SK-N-SH (cell line): Measurements from ENCODE around the gene RNF11. TPM values are rescaled to one million over a fixed set of nuclear protein-coding genes. Genes with fewer than 3 reads are reported as not detected.

ENCODE experiments used
- CTCF ChIA-PET: fragments of 300-600, 350-600 bp; formaldehyde crosslinking; extraction: SDS; loops from one replicate; lab custom pipeline; 2021; lab: Yijun Ruan, JAX
- POLR2A ChIA-PET: fragments of 350-600 bp; sonication (Branson Sonifier 250); formaldehyde crosslinking; extraction: SDS; loops from one replicate; lab custom pipeline; 2020; ENCODE audit warnings: antibody characterized with exemption, inconsistent platforms; lab: Yijun Ruan, JAX
- DNase-seq: peaks from one replicate; pipeline ENCODE4 v3.0.0; 2012
- H2AFZ ChIP-seq: fragments of 200-600 bp; sonication (generic); 2 replicates; pipeline ENCODE4 v1.8.1; 2016; ENCODE audit warnings: antibody characterized with exemption, mild to moderate bottlenecking, low read depth
- H3F3A ChIP-seq: fragments of 200-600 bp; sonication (generic); replicated peaks from 2 replicates; pipeline ENCODE3; 2016; ENCODE audit warnings: antibody characterized with exemption, mild to moderate bottlenecking; ENCODE audit not compliant: insufficient read depth
- H3K27ac ChIP-seq, 2 experiments: fragments of 200-500 bp in 1 of 2; fragments of 200-600 bp in 1 of 2; sonication (Bioruptor generic) in 1 of 2; sonication (generic), shearing (Covaris generic) in 1 of 2; 2 replicates each; pipeline versions ENCODE4 v1.5.1 to v1.6.1; 2014 to 2016; ENCODE audit warnings: low read depth in 2 of 2, inconsistent platforms in 1 of 2, low read length in 1 of 2, mild to moderate bottlenecking in 1 of 2, mixed read lengths in 1 of 2
- H3K27me3 ChIP-seq: fragments of 200-600 bp; sonication (generic), shearing (Covaris generic); 2 replicates; pipeline ENCODE4 v1.6.1; 2016; ENCODE audit warnings: mixed run types; ENCODE audit not compliant: insufficient read depth
- H3K36me3 ChIP-seq, 2 experiments: fragments of 200-500 bp in 1 of 2; fragments of 200-600 bp in 1 of 2; sonication (Bioruptor generic) in 1 of 2; sonication (generic) in 1 of 2; replicated peaks in 1 of 2; 2 replicates each; pipeline versions ENCODE3 to v1.5.1; 2014 to 2016; ENCODE audit warnings: low read length in 1 of 2, mild to moderate bottlenecking in 1 of 2; ENCODE audit not compliant: insufficient read depth in 2 of 2, control insufficient read depth in 1 of 2
- H3K4me1 ChIP-seq, 2 experiments: fragments of 200-500 bp in 1 of 2; fragments of 200-600 bp in 1 of 2; sonication (Bioruptor generic) in 1 of 2; sonication (generic), shearing (Covaris generic) in 1 of 2; 2 replicates each; pipeline versions ENCODE4 v1.5.1 to v1.6.1; 2014 to 2016; ENCODE audit warnings: low read depth in 1 of 2, low read length in 1 of 2, mixed run types in 1 of 2; ENCODE audit not compliant: insufficient read depth in 2 of 2, control insufficient read depth in 1 of 2
- H3K4me2 ChIP-seq: fragments of 200-600 bp; sonication (generic), shearing (Covaris generic); 2 replicates; pipeline ENCODE4 v1.6.1; 2017; ENCODE audit warnings: mixed run types
- H3K4me3 ChIP-seq, 2 experiments: fragments of 200-500 bp in 1 of 2; fragments of 200-600 bp in 1 of 2; sonication (Bioruptor generic) in 1 of 2; sonication (generic), shearing (Covaris generic) in 1 of 2; 2 replicates each; pipeline versions ENCODE4 v1.5.1 to v1.8.1; 2014 to 2016; ENCODE audit warnings: low read depth in 2 of 2, inconsistent platforms in 1 of 2, low read length in 1 of 2, mild to moderate bottlenecking in 1 of 2, mixed read lengths in 1 of 2, moderate library complexity in 1 of 2
- H3K79me2 ChIP-seq: fragments of 200-600 bp; sonication (generic); 2 replicates; pipeline ENCODE4 v1.8.1; 2017; ENCODE audit warnings: mild to moderate bottlenecking; ENCODE audit not compliant: insufficient read depth
- H3K9ac ChIP-seq: fragments of 200-600 bp; sonication (generic); 2 replicates; pipeline ENCODE4 v1.6.1; 2017; ENCODE audit warnings: mixed run types
- H3K9me2 ChIP-seq: fragments of 200-600 bp; sonication (generic); 2 replicates; pipeline ENCODE4 v1.6.1; 2017; ENCODE audit warnings: mixed run types
- H3K9me3 ChIP-seq: fragments of 200-600 bp; sonication (generic); 2 replicates; pipeline ENCODE4 v1.6.1; 2017; ENCODE audit warnings: mixed run types, mild to moderate bottlenecking, moderate library complexity
- H4K20me1 ChIP-seq: fragments of 200-600 bp; sonication (generic); 2 replicates; pipeline ENCODE4 v1.6.1; 2017; ENCODE audit warnings: mild to moderate bottlenecking, mixed run types; ENCODE audit not compliant: insufficient read depth
- CHD2 ChIP-seq: fragments of 150-350 bp; IDR thresholded peaks from 2 replicates; pipeline ENCODE4 v1.6.1; 2018; ENCODE audit warnings: low read length; ENCODE audit not compliant: partially characterized antibody
- EP300 ChIP-seq, 2 experiments: IDR thresholded peaks; 2 replicates each; pipeline versions ENCODE4 v1.4.0 to v1.6.1; 2012; ENCODE audit warnings: borderline replicate concordance in 1 of 2, low read depth in 1 of 2, low read length in 1 of 2
- EZH2phosphoT487 ChIP-seq: fragments of 200-600 bp; sonication (generic); IDR thresholded peaks from 2 replicates; pipeline ENCODE4 v1.6.1; 2017; ENCODE audit warnings: low read depth, mixed run types, mild to moderate bottlenecking, antibody characterized with exemption, moderate library complexity, borderline replicate concordance
- FOSL2 ChIP-seq: IDR thresholded peaks from 2 replicates; pipeline ENCODE4 v1.4.0; 2012; ENCODE audit warnings: low read depth, mild to moderate bottlenecking, moderate library complexity, borderline replicate concordance
- FOXM1 ChIP-seq: IDR thresholded peaks from 2 replicates; pipeline ENCODE4 v1.4.0; 2012; ENCODE audit warnings: low read depth, mild to moderate bottlenecking
- GABPA ChIP-seq: IDR thresholded peaks from 2 replicates; pipeline ENCODE4 v1.4.0; 2012; ENCODE audit warnings: low read depth, mild to moderate bottlenecking
- GATA2 ChIP-seq: sonication (generic); formaldehyde crosslinking; IDR thresholded peaks from 2 replicates; pipeline ENCODE4 v1.5.0; 2020; ENCODE audit warnings: mild to moderate bottlenecking, missing genetic modification reagents
- IRF3 ChIP-seq: fragments of 150-350 bp; IDR thresholded peaks from 2 replicates; pipeline ENCODE4 v1.6.1; 2016; ENCODE audit warnings: mild to moderate bottlenecking, low read depth, low read length
- MAX ChIP-seq: IDR thresholded peaks from 2 replicates; pipeline ENCODE4 v1.4.0; 2012; ENCODE audit warnings: low read depth
- MEF2A ChIP-seq: IDR thresholded peaks from 2 replicates; pipeline ENCODE4 v1.4.0; 2012; ENCODE audit warnings: low read depth, borderline replicate concordance
- MXI1 ChIP-seq: IDR thresholded peaks from 2 replicates; pipeline ENCODE4 v1.6.1; 2012; ENCODE audit warnings: mild to moderate bottlenecking, low read depth, low read length, improper control_type of control experiment
- NFIC ChIP-seq: IDR thresholded peaks from 2 replicates; pipeline ENCODE4 v1.4.0; 2012; ENCODE audit warnings: borderline replicate concordance
- NRF1 ChIP-seq: IDR thresholded peaks from 2 replicates; pipeline ENCODE4 v1.6.1; 2012; ENCODE audit warnings: low read depth, mild to moderate bottlenecking, low read length
- PBX3 ChIP-seq: IDR thresholded peaks from 2 replicates; pipeline ENCODE4; 2012
- POLR2AphosphoS5 ChIP-seq: IDR thresholded peaks from 2 replicates; pipeline ENCODE4 v1.6.1; 2012; ENCODE audit warnings: low read depth, low read length
- RAD21 ChIP-seq: IDR thresholded peaks from 2 replicates; pipeline ENCODE4 v1.6.1; 2012; ENCODE audit warnings: mild to moderate bottlenecking, low read length
- RCOR1 ChIP-seq: fragments of 150-350 bp; IDR thresholded peaks from 2 replicates; pipeline ENCODE4 v1.6.1; 2017; ENCODE audit warnings: antibody characterized with exemption, low read length
- RXRA ChIP-seq: IDR thresholded peaks from 2 replicates; pipeline ENCODE4 v1.4.0; 2012; ENCODE audit warnings: low read depth, mild to moderate bottlenecking, borderline replicate concordance
- SMC3 ChIP-seq: IDR thresholded peaks from 2 replicates; pipeline ENCODE4 v1.6.1; 2012; ENCODE audit warnings: low read depth, low read length, improper control_type of control experiment
- TAF1 ChIP-seq: IDR thresholded peaks from 2 replicates; pipeline ENCODE4 v1.6.1; 2012; ENCODE audit warnings: low read depth, mild to moderate bottlenecking, low read length, moderate library complexity, borderline replicate concordance
- USF1 ChIP-seq: IDR thresholded peaks from 2 replicates; pipeline ENCODE4 v1.4.0; 2012; ENCODE audit warnings: low read depth, borderline replicate concordance
- YY1 ChIP-seq: IDR thresholded peaks from 2 replicates; pipeline ENCODE4 v1.4.0; 2012; ENCODE audit warnings: low read depth, mild to moderate bottlenecking
- ZBTB33 ChIP-seq: IDR thresholded peaks from 2 replicates; pipeline ENCODE4 v1.4.0; 2012; ENCODE audit warnings: low read depth, borderline replicate concordance
- WGBS: methylation state at CpG from one replicate; pipeline ENCODE4 v1.1.6; 2017; ENCODE audit warnings: low lambda C conversion rate; 5-methylcytosine and 5-hydroxymethylcytosine counted together
- polyA plus RNA-seq, 3 experiments: library from polyadenylated mRNA; depleted of rRNA; stranded (reverse); fragments of >200 nt; gene quantifications; 2 replicates each; pipeline ENCODE4 v1.2.3, GENCODE V29; 2012

Gene RNF11
- polyA plus RNA-seq, 1 of the 3 experiments (the other 2 are of a cell fraction), result 62.5 TPM

GRCh38 chr1:51203874-51204245, 32.2 kb upstream of the RNF11 start:
- H2AFZ ChIP-seq, result no peak overlapping the region
- POLR2A ChIA-PET, result no interaction called here
- CTCF ChIA-PET, result interaction anchor here (8.6 kb wide), 1 partner anchor 13 kb away, joined by 75 read pairs; no protein-coding TSS in a partner anchor

GRCh38 chr1:51210055-51210454, 26.0 kb upstream of the RNF11 start:
- no peaks in the 10 kb centered on the region for H3K27me3 ChIP-seq
- no peaks in the 10 kb centered on the region for H3K36me3 ChIP-seq
- 74% methylated on average over 3 of the region's 3 CpGs for WGBS
- ChIA-PET POLR2A (no interaction called here), CTCF (interaction anchor here (1.2 to 1.3 kb wide), 2 partner anchors 18 to 21 kb away, joined by 3 to 6 read pairs; no protein-coding TSS in a partner anchor)
- no peak for TF ChIP-seq POLR2AphosphoS5
- no peak for TF ChIP-seq ZBTB33
- TF ChIP-seq USF1, result no peak
- TF ChIP-seq EP300 (IDR thresholded peaks at IDR 0.05; ENCODE audit: borderline replicate concordance in 1 of 2, low read depth in 1 of 2, low read length in 1 of 2), result no peak
- TF ChIP-seq RCOR1, result no peak
- TF ChIP-seq GATA2 (CRISPR knock-in tag), result no peak
- TF ChIP-seq TAF1, result no peak
- no peak for TF ChIP-seq RAD21
- no peak for TF ChIP-seq GABPA
- TF ChIP-seq NFIC, result no peak
- TF ChIP-seq PBX3, result no peak
- no peak for TF ChIP-seq EZH2phosphoT487
- no peak for TF ChIP-seq MEF2A
- no peak for TF ChIP-seq CHD2
- TF ChIP-seq YY1, result no peak
- no peak overlapping the region for H2AFZ ChIP-seq
- no peaks in the 10 kb centered on the region for H4K20me1 ChIP-seq
- no peaks in the 10 kb centered on the region for H3K9me3 ChIP-seq
- H3K9me2 ChIP-seq, result no peaks in the 10 kb centered on the region
- H3K4me2 ChIP-seq, result no peak overlapping the region
- no peak for DNase-seq
- peaks cover 0 to 9% of the 10 kb centered on the region in 2 experiments; a peak in 1 of 4 replicates for H3K4me1 ChIP-seq
- no peaks in the 10 kb centered on the region for H3K79me2 ChIP-seq
- H3F3A ChIP-seq, result peaks cover 9% of the 10 kb centered on the region
- H3K4me3 ChIP-seq, result no peak overlapping the region
- no peak overlapping the region for H3K9ac ChIP-seq
- no peak overlapping the region for H3K27ac ChIP-seq

More at GRCh38 chr1:51203874-51204245, 32.2 kb upstream of the RNF11 start:
- DNase-seq, result no peak
- H3K27ac ChIP-seq, result no peak overlapping the region
- H3K9ac ChIP-seq, result no peak overlapping the region
- H4K20me1 ChIP-seq, result no peaks in the 10 kb centered on the region
- H3K4me1 ChIP-seq, result no peaks in the 10 kb centered on the region
- H3K27me3 ChIP-seq, result no peaks in the 10 kb centered on the region
- H3K4me2 ChIP-seq, result no peak overlapping the region
- H3K9me3 ChIP-seq, result no peaks in the 10 kb centered on the region
- no peaks in the 10 kb centered on the region for H3K36me3 ChIP-seq
- 94% methylated on average over 6 of the region's 6 CpGs for WGBS
- H3K4me3 ChIP-seq, result no peak overlapping the region
- no peaks in the 10 kb centered on the region for H3K9me2 ChIP-seq
- H3K79me2 ChIP-seq, result no peaks in the 10 kb centered on the region
- no peaks in the 10 kb centered on the region for H3F3A ChIP-seq
- no peak for TF ChIP-seq FOXM1
- no peak for TF ChIP-seq RCOR1
- no peak for TF ChIP-seq NFIC
- no peak for TF ChIP-seq MXI1
- TF ChIP-seq SMC3, result no peak
- no peak for TF ChIP-seq RXRA
- no peak for TF ChIP-seq MAX
- no peak for TF ChIP-seq IRF3
- TF ChIP-seq FOSL2, result no peak
- no peak for TF ChIP-seq NRF1
